SJSA1 (cell line): ENCODE measurements around the gene STRC. TPM values are rescaled to one million over a fixed set of nuclear protein-coding genes. Genes with fewer than 3 reads are reported as not detected.
"Not testable (repeated sequence)": the region's sequence is repeated elsewhere in the genome, so short reads cannot be mapped to it uniquely, and the experiment has no call there.

ENCODE experiments used
- DNase-seq, 2 experiments: peaks; one replicate each; pipeline ENCODE4 v3.0.0-alpha.2; 2015 to 2020; ENCODE audit warnings: low spot score in 2 of 2, low read depth in 1 of 2
- H3K27ac ChIP-seq: fragments of 250-450 bp; sonication (Bioruptor Pico); 2 replicates; pipeline ENCODE4 v1.5.1; 2020; ENCODE audit warnings: mild to moderate bottlenecking, moderate library complexity
- H3K27me3 ChIP-seq: fragments of 250-450 bp; sonication (Bioruptor Pico); replicated peaks from 2 replicates; pipeline ENCODE4 v1.5.1; 2020; ENCODE audit warnings: mild to moderate bottlenecking, moderate library complexity
- H3K36me3 ChIP-seq: fragments of 250-450 bp; sonication (Bioruptor Pico); 2 replicates; pipeline ENCODE4 v1.5.1; 2020; ENCODE audit warnings: mild to moderate bottlenecking
- H3K4me1 ChIP-seq: fragments of 250-450 bp; sonication (Bioruptor Pico); replicated peaks from 2 replicates; pipeline ENCODE4 v1.6.1; 2021; ENCODE audit warnings: mild to moderate bottlenecking
- H3K4me3 ChIP-seq: fragments of 250-450 bp; sonication (Bioruptor Pico); 2 replicates; pipeline ENCODE4 v1.5.1; 2020; ENCODE audit warnings: mild to moderate bottlenecking
- H3K9me3 ChIP-seq: fragments of 250-450 bp; sonication (Bioruptor Pico); replicated peaks from 2 replicates; pipeline ENCODE4 v1.5.1; 2020; ENCODE audit warnings: mild to moderate bottlenecking
- total RNA-seq: library from RNA; depleted of rRNA; stranded (reverse); fragments of >200 nt; shearing (Covaris generic); gene quantifications from 2 replicates; pipeline ENCODE4 v1.2.3, GENCODE V29; 2014; rRNA removed

The STRC gene
- total RNA-seq = not detected in 2 replicates

DNA sequence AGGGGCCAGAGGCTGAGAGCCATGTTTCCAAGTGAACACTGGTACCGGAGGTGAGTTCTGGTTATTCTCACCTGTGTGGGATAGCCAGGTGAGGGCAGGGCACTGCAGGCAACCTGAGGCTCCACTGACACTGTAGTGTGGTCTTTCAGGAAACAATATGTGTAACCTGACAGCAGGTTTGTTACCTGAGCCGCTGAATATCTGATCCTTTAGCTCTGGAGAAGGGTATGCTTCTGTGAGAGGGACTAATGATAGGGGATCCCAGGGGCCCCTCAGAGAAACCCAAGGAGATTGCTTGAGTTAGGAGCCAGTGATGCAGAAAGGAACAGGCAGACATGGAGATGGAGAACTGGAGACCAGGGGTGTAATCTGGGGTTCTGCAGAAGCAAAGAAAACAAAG lies at the start of gene STRC:
TSS of gene STRC (minus strand) at position 101 of the 400 bp plus-strand sequence. CDS start at position 23, 78 bp downstream.
- not testable (repeated sequence) for H3K27me3 ChIP-seq, H3K9me3 ChIP-seq, H3K4me1 ChIP-seq, H3K4me3 ChIP-seq, DNase-seq, H3K36me3 ChIP-seq, H3K27ac ChIP-seq

DNA sequence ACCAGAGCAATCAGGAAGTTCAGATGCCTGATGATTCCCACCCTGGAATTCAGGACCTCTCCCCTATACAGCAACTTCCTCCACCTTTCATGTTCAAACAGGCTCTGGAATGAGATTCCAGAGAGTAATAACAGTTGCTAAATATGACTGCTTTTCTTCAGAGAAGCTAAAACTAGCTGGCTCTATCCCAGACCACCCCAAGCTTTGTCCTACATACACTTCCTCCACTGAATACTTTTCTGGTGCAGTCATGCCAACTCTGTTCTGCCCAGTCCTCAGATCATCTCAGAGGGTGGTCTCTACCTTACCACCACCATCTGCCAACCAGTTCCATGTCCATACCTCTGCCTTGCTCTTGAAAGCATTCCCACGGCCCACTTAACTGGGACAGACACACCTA lies 47.6 kb upstream of the STRC start:
- DNase-seq, H3K27me3 ChIP-seq, H3K27ac ChIP-seq, H3K4me3 ChIP-seq, H3K36me3 ChIP-seq, H3K9me3 ChIP-seq, H3K4me1 ChIP-seq: not testable (repeated sequence)

DNA sequence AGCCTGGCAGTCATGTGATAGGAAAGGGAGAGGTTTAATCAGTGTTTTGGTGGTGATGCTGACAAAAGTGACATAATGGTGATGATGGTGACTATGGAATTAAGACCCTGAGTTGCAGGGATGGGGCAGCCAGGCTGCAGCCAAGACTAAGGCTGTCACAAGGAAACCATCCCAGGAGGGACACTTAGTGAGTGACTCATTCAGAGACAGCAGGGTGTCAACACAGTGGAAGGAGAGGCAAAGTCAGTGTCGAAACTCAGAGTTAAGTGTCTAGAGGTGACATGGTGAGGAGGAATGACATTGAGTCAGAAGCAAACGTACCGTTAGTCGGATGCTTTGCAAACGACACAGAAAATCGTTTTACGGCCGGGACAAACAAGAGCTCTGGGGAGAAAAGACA lies 44.7 kb upstream of the STRC start:
- not testable (repeated sequence) for DNase-seq, H3K4me3 ChIP-seq, H3K4me1 ChIP-seq, H3K9me3 ChIP-seq, H3K27ac ChIP-seq, H3K36me3 ChIP-seq, H3K27me3 ChIP-seq

DNA sequence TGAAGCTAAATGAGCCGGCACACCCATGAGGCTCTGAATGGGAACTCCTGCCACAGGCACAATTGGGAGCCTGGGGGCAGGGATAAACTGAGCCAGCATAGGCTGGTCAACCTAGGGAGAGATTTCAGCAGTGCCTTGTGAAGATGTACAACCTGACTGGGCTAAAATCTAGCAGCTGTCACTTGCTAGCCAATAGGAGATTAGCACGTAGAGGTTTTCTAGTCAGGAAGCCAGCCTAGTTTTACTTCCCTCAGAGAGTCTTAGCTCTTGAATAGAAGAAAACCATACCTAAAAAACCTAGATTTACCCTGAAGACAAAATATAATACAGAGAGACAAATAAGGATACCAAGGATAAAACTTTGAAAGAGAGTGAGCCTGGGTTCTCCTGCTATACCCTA lies 43.7 kb upstream of the STRC start:
- not testable (repeated sequence) for H3K27ac ChIP-seq, H3K36me3 ChIP-seq, H3K4me1 ChIP-seq, H3K9me3 ChIP-seq, H3K4me3 ChIP-seq, DNase-seq, H3K27me3 ChIP-seq

DNA sequence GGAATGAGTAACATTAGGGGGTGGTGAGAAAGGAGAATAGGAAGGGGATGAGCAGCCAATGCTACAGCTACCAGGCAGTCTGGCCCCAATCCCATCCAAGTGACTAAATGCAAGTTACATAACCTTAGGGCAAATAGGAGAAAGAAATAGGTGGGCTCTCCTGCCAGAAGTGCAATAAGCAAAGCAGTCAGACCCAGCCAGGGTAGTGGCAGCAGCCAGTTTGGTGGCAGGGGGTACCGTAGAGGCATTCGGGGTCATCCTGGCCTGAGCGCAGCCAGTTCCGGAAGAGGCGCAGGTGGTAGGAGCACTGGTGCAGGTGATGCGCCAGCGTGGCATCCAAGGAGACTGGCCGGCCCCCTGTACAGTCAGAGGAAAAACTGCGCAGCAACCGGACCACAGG lies 41.1 kb upstream of the STRC start:
- H3K36me3 ChIP-seq, H3K4me3 ChIP-seq, H3K4me1 ChIP-seq, DNase-seq, H3K9me3 ChIP-seq, H3K27ac ChIP-seq, H3K27me3 ChIP-seq: not testable (repeated sequence)

DNA sequence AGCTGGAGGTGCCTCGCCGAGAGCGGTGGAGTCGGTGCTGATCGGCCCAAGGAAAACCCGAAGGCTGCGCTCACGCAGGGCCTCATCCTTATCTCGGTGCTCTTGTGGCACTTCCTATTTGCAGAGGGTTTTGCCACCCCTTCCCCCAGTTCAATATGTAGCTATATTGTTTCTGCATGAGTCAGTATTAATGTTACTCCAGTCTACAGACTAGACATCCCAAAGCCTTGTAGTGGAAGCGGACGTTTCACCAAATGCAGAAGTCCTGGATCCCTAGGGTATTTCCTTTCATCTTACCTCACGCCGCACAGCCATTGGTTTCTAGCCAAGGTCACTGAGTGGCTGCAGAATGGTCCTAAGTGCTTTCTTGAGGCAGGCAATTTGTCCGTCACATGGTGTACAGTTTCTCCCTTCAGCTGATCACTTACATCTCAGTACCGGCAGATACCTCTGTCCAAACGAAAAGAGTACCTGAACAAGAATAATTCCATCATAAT lies 30.9 kb upstream of the STRC start:
- H3K36me3 ChIP-seq, DNase-seq, H3K9me3 ChIP-seq, H3K27ac ChIP-seq, H3K4me3 ChIP-seq, H3K4me1 ChIP-seq, H3K27me3 ChIP-seq: not testable (repeated sequence)

DNA sequence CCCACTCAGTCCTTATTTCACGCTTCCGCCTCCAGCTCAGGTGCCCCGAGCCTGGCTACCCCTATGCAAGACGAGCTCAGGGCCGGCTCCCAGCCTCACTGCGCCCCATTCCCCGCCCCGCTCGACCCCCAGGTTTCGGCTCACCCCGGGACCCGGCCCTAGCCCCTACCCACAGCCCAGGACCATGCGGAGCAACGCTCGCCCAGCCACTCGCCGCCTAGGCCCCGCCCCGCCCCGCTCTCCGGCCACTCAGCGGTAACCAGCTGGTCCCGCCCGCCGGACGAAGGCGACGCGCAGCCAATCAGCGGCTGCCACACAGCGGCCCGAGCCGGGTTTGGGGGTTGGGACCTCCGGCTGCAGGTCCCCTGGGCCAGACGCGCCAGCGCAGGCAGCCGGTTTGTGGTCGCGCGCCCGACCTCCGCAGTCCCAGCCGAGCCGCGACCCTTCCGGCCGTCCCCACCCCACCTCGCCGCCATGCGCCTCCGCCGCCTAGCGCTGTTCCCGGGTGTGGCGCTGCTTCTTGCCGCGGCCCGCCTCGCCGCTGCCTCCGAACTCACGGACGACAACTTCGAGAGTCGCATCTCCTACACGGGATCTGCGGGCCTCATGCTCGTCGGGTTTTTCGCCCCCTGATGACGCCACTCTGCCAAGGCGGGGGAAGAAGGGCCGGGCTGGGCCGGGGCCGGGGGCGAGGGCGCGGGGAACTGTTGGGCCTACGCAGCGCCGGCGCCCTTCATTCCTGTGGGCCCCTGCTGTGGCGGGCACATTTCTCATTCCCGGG lies 30.2 kb upstream of the STRC start, which contains the start of gene CATSPER2:
TSS of gene CATSPER2 (minus strand) at position 196 of the 781 bp plus-strand sequence. CDS start 783 bp downstream, outside the sequence.
- Histone ChIP-seq H3K4me1 (no peaks in the 10 kb centered on the region), H3K9me3 (no peaks in the 10 kb centered on the region)
- no peak for DNase-seq

DNA sequence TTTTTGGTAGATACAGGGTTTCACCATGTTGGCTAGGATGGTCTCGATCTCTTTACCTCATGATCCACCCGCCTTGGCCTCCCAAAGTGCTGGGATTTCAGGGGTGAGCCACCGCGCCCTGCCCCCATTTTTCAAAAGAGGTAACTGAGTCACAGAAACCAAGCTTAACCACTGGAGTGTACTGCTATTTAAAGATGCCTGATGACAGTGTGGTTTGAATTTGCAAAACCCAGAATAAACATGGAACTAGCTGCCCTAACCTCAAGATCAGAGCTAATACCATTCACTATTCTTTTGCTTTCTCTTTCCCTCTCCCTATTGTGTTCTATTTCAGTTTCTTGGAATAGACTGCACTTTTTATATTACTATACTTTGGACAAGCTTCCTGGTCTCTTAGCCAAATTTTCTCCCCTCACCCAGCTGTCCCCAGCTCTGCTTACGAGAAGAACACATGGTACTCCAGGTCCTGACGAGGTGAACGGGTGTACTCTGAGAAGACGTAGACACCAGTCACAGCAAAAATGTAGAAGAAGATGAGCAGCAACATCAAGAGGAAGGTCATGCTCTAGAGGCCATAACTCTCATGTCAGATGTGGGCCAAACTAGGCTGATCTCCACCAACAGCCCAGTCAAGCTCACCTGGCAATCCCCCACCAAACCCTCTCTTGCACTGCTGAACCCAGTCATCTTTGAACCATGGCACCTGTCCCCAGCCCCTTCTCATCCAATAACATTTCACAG lies 20.0 kb upstream of the STRC start:
- not testable (repeated sequence) for H3K9me3 ChIP-seq, DNase-seq

More for the DNA sequence above, 30.2 kb upstream of the STRC start, which contains the start of gene CATSPER2:
- no peaks in the 10 kb centered on the region for H3K27me3 ChIP-seq
- H3K27ac ChIP-seq = no peak within 1 kb of the TSS
- H3K4me3 ChIP-seq = no peak within 1 kb of the TSS
- no peaks in the 10 kb centered on the region for H3K36me3 ChIP-seq

DNA sequence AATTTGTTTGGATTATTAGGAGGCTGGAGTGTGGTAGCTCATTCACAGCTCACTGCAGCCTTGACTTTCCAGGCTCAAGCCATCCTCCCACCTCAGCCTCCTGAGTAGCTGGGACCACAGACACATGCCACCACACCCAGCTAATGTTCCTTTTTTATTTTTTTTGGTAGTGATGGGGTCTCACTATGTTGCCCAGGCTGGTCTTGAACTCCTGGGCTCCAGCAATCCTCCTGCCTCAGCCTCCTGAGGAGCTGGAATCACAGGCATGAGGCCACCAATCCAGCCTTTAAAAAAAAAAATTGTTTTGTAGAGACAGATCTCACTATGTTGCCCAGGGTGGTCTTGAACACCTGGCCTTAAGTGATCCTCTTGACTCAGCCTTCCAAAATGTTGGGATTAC lies 8.3 kb upstream of the STRC start:
- not testable (repeated sequence) for H3K27ac ChIP-seq, DNase-seq, H3K36me3 ChIP-seq, H3K27me3 ChIP-seq, H3K9me3 ChIP-seq, H3K4me3 ChIP-seq
- peaks cover 14% of the 10 kb centered on the region for H3K4me1 ChIP-seq

More for the DNA sequence above, 20.0 kb upstream of the STRC start:
- H3K4me1 ChIP-seq, H3K36me3 ChIP-seq, H3K27ac ChIP-seq, H3K4me3 ChIP-seq, H3K27me3 ChIP-seq: not testable (repeated sequence)

DNA sequence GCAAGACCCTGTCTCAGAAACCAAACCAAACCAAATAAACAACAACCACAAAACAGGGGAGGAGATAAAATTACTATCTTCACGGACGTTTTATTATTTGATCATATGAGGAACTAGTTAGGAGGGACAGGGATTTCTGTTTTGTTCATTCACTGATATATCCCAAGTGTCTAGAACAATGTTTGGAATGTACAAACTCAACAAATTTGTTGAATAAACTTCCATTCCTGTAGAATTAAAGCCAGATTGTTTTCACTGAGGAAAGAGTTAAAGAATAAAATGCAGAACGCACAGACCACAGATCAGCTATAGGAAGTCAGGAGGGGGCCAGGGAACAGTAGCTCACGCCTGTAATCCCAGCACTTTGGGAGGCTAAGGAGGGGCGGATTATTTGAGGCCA lies 6.5 kb upstream of the STRC start:
- H3K4me1 ChIP-seq = peaks cover 14% of the 10 kb centered on the region
- H3K4me3 ChIP-seq = no peak overlapping the region
- H3K27me3 ChIP-seq = no peaks in the 10 kb centered on the region
- H3K36me3 ChIP-seq = no peaks in the 10 kb centered on the region
- peak; percentile 50 to 77 for DNase-seq
- H3K27ac ChIP-seq = 0 out of 2 replicates have a peak overlapping the region, but pooled peaks have one; percentile 8
- H3K9me3 ChIP-seq = no peaks in the 10 kb centered on the region

DNA sequence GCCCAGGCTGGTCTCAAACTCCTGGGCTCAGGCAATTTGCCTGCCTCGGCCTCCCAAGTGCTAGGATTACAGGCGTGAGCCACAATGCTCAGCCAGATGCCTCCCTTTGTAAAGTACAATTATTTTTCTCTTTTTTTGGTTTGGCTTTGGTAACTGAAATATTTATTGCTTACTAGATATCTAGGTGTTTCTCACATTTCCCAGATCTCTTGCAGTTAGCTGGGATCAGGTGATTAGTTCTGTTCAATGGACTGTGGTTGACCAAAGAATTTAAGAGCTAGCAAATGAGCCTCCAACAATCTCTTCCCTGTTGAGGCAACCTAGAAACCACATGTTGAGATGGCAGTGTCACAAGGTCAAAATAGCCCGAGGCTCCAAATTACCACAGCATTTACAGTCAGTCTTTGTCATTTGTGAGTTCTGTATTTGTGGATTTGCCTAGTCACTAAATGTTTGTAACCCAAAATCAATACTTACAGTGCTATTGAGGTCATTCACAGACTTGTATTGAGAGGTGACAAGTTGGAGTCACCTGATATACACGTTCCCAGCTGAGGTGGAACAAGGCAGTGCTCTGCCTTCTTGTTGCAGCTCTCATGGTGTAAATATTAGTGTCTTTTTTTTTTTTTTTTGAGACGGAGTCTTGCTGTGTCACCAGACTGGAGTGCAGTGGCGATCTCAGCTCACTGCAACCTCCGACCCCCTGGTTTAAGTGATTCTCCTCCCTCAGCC lies 3.6 kb upstream of the STRC start:
- not testable (repeated sequence) for H3K36me3 ChIP-seq, H3K27me3 ChIP-seq, DNase-seq, H3K4me3 ChIP-seq, H3K9me3 ChIP-seq, H3K27ac ChIP-seq
- peaks cover 14% of the 10 kb centered on the region for H3K4me1 ChIP-seq

DNA sequence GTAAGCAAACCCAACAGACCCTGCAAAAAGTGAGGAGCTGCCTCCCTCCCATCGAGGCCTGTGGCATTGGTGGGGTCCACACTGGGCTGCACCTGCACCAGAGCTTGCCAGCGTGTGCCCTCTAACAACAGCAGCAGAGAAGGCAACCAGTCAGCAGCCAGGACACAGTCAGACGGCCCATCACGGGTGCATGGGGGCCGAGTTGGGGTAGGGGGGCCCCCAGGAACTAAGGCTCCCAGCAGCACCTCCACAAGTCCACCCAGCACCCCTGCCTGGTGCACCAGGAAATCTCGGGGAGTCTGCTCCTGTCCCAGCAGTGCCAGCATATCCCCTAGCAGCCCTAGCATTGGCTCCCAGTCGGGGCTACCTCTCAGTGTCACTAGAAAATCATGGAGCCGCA lies 850 bp downstream of the STRC start:
- H3K36me3 ChIP-seq, H3K27me3 ChIP-seq, H3K4me1 ChIP-seq, H3K9me3 ChIP-seq, H3K27ac ChIP-seq, H3K4me3 ChIP-seq, DNase-seq: not testable (repeated sequence)

DNA sequence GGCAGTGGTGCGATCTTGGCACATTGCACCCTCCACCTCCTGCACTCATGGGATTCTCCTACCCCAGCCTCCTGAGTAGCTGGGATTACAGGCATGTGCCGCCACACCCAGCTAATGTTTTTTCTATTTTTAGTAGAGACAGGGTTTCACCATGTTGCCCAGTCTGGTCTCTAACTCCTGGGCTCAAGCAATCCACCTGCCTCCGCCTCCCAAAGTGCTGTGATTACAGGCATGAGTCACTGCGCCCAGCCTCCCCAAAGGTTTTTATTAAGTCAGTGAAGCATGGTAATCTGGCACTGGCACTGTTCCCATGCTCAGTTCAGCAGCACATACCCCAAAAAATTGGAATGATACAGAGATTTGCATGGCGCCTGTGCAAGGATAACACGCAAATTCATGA lies 16.4 kb downstream of the STRC start:
- H3K4me3 ChIP-seq, DNase-seq, H3K4me1 ChIP-seq, H3K9me3 ChIP-seq, H3K27ac ChIP-seq, H3K27me3 ChIP-seq, H3K36me3 ChIP-seq: not testable (repeated sequence)

DNA sequence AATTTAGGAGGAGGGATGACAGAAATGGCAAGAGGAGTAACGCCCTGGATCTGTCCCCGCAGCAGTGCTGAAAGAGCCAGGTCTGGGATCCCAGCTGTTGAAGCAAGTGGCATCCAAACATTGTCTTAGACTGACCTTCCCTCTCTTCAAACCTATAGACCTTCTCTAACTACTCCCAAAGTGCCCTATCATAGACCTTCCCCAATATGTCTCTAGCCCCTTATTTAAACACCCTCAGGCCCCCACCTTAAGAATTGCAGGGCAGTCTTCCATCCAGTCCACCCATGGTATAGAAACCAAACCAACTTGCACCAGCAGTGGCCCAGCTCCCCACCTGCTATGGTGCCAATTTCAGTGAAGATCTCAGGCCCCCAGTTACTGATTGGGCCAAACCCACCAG lies 18.4 kb downstream of the STRC start:
- H3K9me3 ChIP-seq, H3K4me3 ChIP-seq, H3K36me3 ChIP-seq, H3K27ac ChIP-seq, H3K4me1 ChIP-seq, H3K27me3 ChIP-seq, DNase-seq: not testable (repeated sequence)
